Stimulated activated CD4-positive, alpha-beta T cell treated with anti-CD3 and anti-CD28 coated beads, Interleukin-4, amount 100 ng/mL, for 1 hour (primary cell): Measurements from ENCODE around the gene ADGRD1.

Source experiments
- DNase-seq: peaks from one replicate; pipeline ENCODE4 v3.0.0-alpha.2; 2020

ADGRD1 gene

GRCh38 chr12:131141514-131141913, 187.8 kb downstream of the ADGRD1 start:
- no peak for DNase-seq

- DNase-seq = no peak
These were observed 189.4 kb downstream of the ADGRD1 start for GRCh38 chr12:131142891-131143657.

DNA sequence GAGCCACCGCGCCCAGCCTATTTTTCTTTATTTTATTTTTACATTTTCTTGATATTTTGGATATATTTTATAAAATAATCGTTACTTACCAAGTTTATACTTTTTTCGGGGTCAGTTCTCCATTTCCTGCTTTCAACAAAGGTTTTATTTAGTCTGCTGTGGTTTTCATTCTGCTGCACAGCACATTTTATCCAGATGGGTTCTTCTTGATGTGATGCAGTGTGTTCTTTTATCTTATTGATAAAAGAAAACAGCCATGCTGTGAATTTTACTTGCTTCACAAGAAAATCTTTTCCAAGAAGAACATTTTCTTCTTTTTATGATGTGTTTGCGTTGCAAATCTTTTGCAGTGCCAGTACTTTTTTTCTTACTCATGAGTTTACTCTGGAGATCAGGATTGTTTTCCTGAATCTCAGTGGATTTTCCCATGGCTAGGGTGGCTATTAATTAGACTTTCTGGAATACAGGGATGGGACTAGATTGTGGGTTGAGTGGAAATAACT, 192.5 kb downstream of the ADGRD1 start:
- no peak for DNase-seq

DNA sequence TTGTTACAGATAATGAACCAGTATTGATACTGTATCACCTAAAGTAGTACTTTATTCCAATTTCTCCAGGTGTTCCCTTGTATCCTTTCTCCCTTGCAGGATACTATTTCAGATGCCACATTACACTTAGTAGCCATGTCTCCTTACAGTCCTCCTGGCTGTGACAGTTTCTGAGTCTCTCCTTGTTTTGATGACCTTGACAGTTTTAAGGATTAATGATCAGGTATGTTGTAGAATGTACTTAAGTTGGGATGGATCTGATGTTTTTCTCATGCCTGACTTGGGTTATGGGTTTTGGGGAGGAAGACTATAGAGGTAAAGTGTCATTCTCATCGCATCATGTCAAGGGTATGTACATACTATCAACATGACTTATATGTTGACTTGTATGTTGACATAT, 193.6 kb downstream of the ADGRD1 start:
- no peak for DNase-seq

- DNase-seq = no peak
These were observed 194.2 kb downstream of the ADGRD1 start for GRCh38 chr12:131147894-131148293.

GRCh38 chr12:131151558-131152345, 198.0 kb downstream of the ADGRD1 start:
- DNase-seq = no peak

- DNase-seq = no peak
These were observed 198.9 kb downstream of the ADGRD1 start for GRCh38 chr12:131152587-131152986.

DNA sequence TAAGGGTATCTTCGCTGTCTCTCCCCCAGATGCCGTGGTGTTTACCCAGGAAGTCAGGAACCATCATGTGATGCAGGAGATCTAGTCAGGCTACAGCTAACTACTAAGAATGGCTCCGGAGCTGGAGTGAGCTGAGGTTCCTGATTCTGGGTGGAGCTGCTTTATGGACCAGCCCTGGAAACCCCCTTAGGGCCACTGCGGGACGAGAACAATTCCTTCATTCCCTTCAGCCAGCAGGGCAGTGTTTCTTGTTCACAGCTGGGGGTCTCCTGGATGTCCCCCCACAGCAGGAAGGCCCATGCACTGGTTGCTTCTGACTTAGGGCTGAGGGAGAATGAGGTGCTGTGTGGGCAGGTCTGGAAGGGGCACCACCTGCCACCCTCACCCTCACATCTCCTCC, 199.3 kb downstream of the ADGRD1 start:
- DNase-seq = no peak

DNA sequence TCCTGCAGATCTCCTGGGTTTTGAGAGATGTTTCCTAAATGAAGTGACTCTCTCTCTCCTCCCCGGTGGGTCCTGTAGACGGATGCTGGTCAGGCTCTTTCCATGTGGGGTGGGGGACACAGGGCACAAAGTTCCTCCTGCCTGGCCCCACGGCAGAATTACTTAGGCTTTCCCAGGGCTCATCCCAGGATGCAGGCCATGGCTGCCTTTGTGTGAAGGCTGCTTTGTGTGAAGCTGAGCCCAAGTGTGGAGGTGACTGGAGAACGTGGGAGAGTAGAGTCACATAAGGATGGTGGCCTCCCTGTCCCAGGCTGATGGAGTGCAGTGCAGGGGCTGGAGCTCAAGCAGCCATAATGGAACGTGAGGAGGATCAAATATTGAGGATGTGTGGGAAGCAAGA, 200.2 kb downstream of the ADGRD1 start:
- no peak for DNase-seq

- DNase-seq = no peak
These were observed 201.4 kb downstream of the ADGRD1 start for GRCh38 chr12:131155131-131155530.

DNA sequence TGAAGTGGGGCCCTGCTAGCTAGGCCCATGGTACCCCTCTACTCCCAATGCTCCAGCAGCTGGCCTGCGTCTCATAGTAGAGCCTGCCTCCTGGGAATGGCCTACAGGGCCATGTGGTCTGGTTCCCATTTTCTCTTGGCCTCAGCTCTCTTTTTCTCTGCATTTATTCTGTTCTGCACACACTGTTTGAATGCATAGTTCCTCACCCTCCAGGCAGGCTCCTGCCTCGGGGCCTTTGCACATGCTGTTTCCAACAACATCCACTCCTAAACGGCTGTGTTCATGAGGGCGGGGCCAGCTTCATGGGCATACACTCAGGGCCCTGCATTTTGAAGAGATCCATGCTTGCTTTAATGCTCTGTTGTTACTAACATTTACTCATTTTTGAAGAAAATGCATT, 204.0 kb downstream of the ADGRD1 start:
- DNase-seq = no peak

- no peak for DNase-seq
These were observed 206.0 kb downstream of the ADGRD1 start for GRCh38 chr12:131159660-131160059.

DNA sequence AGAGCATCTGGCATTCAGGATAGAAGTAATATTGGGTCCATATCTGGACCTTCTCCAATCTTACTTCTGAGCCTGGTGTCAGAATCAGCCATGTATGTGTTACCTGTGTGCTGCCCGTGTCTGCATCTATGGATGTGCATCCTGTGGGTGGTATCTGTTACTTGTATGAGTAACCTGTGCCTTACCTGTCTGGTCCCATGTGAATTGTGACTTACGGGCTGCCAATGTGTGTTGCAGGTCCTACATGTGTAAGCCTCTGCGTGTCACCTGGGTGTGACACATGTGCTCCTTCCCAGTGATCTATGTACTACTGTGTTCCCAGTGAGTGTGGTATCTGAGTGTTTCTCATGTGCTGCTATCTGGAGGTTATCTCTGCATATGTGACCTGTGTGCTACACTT, 208.4 kb downstream of the ADGRD1 start:
- no peak for DNase-seq

- no peak for DNase-seq
These were observed 209.6 kb downstream of the ADGRD1 start for GRCh38 chr12:131163189-131163738.

- DNase-seq = no peak
These were observed 210.6 kb downstream of the ADGRD1 start for GRCh38 chr12:131164096-131164872.

DNA sequence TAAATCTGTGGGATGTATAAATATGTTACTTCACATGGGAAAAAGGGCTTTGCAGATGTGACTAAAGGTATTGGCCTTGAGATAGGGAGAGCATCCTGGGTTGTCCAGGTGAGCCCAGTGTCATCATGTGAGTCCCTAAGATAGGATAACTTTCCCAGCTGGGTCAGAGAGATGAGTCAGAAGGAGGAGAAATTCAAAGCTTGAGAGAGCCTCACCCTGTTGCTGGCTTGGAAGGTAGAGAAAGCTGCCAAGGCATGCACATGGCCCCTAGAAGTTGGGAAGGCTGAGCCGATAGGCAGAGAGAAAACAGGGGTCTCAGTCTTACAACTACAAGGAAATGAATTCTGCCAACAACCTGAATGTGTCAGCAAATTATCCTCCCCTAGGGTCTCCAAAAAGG, 213.0 kb downstream of the ADGRD1 start:
- DNase-seq = no peak

DNA sequence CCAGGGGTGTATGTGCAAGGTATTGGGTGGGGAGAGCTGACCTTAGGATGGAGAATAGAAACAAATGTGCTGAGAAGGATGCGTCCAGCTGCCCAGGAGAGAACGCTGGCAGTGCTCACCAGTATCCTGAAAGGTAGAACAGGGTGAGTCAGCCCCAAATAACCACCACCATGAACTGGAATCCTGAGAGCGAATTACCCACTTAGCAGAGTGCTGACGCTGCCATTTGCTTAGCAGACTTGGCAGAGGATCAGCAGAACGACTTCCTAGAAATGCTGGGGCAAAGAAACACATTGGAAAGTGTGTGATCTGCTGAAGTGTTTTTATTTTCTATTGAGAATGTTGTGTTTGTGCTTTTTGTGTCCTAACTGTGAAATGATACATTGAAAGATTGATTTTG, 213.6 kb downstream of the ADGRD1 start:
- no peak for DNase-seq

- DNase-seq = no peak
These were observed 217.3 kb downstream of the ADGRD1 start for GRCh38 chr12:131171029-131171428.

- DNase-seq = no peak
These were observed 221.2 kb downstream of the ADGRD1 start for GRCh38 chr12:131174901-131175300.

GRCh38 chr12:131176266-131176665, 222.6 kb downstream of the ADGRD1 start:
- no peak for DNase-seq

- no peak for DNase-seq
These were observed 223.2 kb downstream of the ADGRD1 start for GRCh38 chr12:131176926-131177325.

GRCh38 chr12:131177599-131177998, 223.9 kb downstream of the ADGRD1 start:
- DNase-seq = no peak

- DNase-seq = no peak
These were observed 233.9 kb downstream of the ADGRD1 start for GRCh38 chr12:131187602-131188001.
